HG02852 (cell line): ENCODE measurements around the gene SEMA5A.

Source experiments
- ATAC-seq: cut with Tn5 transposase; IDR thresholded peaks from one replicate; pipeline ENCODE4 v1.9.1; 2021; ENCODE audit warnings: mild to moderate bottlenecking, moderate library complexity; ENCODE audit not compliant: unreplicated experiment

Gene SEMA5A

DNA sequence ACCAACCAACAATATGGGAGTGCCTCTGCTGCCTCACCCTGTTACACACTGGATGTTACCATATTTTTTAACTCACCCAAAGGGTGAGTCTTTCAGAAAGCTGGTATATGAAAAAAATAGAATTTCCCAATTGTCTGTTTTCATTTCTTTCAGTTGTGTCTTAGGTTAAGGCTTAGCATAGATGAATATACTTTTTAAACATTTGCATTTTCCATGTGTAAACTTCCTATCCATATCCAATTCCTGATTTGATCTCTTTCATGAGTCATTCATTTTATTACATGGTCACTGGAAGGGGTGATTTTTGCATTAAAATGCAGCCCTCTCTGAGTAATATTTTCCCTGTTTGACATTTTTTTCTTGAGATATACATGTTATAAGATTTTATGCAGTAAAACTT lies 406.5 kb downstream of the SEMA5A start:
- ATAC-seq: no peak

DNA sequence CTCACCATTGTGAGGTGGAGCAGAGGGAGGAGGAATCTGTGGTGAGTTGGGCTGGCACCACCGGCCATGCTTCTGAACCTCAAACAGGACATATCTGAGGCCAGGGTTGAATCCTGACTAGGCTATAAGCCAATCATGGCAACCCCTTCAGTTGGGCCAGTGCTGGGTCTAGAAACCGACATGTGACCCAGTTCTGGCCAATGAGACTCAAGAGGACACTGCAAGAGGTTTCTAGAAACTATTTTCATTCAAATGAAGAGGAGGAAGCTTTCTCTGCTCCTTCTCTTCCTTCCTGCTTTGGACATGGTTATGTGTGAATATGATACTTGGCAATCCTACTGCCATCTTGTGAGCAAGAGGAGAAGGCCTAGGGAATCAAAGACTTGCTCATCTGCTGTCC lies 417.7 kb downstream of the SEMA5A start:
- no peak for ATAC-seq

DNA sequence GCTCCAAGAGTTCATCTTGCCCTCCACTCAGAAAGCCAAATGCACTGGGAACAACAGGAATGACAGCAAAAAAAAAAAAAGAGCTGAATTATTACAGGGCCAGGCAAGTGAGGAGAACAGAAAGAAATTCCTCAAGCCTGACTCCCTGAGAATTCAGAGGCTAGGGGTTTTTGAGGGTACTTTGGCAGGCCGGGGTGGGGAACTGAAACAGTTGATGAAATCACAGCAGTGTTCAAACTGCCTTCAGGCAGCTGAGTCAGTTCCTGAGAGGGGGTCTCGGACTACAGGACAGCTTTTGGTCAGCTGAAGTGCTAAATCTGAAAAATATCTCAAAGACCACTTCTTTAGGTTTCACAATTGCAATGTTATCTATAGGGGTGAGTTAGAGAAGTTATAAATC lies 419.4 kb downstream of the SEMA5A start:
- ATAC-seq: no peak

DNA sequence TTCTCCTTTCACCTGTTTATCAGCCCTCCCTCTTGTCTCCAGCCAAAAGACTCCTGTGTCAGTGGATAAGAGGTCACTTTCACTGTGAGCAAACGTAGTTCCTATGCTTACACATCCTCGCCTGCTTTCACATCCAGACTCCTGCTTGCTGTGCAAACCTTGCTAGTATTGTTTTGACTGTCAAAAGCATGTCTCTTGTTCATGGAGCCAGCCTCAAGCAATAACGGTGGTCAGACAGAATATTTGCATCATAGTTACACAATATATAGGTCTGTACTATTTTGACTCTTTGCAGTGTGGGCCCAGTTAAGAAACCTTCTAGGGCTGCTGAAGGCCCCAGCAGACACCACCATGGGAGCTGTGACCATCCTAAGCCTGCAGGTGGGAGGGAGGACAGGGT lies 420.0 kb downstream of the SEMA5A start:
- peak; percentile 91 for ATAC-seq

DNA sequence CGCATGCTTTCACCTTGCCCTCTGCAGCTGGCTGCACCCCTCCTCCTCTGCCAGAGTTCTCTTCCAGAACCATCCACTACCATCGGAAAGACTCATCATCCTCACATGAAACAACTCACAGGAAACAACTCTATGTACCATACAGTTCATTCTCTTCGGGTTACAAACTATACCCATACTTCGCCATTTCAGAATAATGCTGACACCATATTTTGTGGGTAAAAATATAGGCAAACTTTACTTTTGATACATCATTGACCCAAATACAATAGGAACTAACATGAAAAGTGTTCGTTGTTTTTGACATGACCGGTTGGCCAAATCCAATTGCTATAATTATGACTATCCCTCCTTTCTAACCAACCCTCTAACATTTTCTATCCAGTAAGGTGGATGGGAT lies 421.0 kb downstream of the SEMA5A start:
- no peak for ATAC-seq

DNA sequence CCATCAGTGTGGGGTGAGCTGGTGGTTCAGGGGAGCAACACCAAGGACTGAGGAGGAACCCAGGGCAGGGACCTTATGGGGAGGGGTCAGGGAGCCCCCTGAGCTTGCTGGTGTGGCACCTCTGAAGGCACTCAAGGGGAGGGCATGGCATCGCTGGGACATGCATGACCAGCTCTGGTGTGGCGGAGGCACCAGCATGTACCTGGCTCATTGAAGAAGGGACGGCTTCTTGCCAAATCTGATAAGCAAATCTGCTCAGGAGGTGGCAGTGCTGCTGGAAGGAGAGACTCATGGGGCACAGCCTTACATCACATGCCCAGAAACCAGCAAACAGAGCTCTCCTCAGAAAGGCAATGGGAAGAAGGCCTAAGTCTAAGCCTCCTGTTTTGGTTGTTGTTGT lies 421.8 kb downstream of the SEMA5A start:
- ATAC-seq: no peak

DNA sequence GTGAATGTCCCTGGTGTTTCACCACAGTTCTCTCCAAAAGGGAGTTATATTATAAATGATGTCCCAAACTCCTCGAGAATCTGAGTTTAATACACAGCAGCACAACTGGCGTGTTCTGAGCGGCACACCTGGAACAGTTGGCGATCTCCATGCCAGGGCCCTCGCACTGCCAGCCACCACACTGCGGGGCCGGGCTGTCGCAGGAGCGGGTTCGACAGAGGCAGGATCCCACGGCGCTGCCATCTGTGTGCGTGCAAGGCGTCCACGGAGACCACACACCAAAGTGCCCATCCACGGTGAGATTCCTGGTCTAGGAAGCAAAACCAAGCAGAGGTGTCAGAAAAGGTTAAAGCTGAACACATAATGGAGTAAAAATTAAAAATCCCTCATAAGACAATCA lies 423.3 kb downstream of the SEMA5A start:
- no peak for ATAC-seq

DNA sequence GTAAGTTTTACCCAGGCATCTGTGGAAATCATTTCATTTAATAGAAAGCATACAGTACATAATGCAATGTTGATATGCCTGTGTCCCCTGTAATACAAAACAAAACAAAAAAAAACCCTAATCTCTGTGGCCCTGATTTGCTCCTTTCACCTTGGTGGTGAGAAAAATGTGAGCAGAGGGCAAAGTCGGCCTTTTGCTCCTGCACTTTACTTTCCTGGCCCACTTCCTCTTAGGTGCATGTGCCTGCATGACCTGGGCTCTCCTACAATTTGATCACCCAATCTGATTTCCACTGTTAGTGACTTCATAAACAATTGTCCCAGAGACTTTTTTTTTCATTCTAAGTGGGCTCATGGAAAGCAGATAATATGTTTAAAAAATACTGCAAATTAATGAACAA lies 424.3 kb downstream of the SEMA5A start:
- ATAC-seq: no peak

DNA sequence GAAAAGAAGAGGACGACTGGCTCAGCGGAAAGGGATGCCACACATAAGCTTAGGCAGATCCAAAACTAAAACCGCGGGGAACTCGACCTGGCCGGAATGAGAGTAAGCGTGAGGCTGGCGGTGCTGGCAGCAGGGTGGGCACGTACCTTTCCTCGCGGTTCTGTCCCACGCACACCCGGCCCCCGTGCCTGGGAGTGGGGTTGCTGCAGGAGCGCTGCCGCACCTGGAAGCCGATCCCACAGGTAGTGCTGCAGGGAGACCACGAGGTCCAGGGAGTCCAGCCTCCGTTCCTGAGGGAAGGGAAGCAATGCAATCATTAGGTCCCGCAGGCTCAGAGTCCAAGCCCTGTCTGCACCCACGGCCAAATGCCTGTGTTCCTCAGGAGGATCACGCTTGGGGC lies 427.0 kb downstream of the SEMA5A start:
- no peak for ATAC-seq

DNA sequence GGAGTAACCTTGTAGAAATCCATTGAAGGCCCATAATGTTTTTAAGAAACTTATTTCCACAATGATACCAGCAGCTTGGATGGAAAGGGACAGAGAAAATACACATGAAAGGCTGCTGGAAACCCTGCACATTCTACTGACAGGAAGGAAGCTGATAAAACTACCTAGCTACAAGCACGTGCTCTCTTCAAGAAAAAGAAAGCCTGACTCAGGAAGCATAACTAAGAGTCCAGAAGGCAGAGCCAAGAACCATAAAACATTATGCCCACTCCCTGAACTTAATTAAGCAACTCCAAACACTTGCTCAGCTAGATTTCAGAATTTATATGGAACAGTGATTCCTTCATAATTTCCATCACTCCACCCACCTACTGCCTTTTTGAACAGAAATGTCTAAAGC lies 430.8 kb downstream of the SEMA5A start:
- no peak for ATAC-seq

DNA sequence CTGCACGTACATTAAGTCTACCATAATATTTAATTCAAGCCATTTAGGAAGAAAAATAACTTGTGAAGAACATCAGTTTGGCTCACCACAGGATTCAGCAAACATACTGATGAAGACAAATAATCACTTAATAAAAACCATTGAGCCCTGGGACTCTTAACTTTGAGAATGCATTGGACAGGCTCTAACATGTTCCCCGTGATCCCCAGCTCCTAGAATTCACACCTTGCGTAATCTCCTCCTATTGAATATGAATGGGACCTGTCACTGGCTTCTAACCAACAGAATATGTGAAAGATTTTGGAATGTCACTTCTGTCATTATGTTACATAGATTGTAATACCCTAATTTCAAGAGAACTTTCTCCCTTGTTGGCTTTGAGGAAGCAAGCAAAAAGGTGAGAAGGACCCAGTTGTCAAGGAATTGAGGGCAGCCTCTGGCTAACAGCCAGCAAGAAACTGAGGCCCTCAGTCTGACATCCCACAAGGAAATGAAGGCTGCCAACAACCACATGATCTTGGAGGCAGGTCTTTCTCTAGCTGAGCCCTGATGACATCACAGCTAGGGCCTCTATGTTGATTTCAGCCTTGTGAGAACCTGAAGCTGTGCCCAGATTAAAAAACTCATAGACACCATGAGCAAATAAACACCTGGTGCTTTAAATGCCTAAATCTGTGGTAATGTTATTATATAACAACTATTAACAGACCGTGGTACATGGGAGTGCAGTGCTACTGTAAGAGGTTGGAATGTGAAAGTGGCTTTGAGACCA lies 433.2 kb downstream of the SEMA5A start:
- no peak for ATAC-seq

DNA sequence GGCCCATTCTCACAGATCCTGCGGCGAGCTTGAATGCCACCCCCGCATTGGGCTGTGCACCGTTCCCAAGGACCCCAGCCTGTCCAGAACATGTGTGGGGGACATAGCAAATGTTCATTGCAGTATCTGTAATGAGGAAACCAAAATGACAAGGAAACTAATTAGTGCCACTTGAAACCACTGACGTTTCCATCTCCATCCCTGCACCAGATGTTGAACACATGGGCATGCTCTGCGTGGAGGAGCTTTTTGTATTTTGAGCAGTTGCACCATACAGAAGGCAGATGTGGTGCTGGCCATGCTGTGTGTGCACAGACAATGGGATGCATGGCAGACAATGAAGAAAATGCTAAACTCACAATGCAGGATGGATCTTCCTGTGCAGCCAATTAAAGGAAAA lies 437.7 kb downstream of the SEMA5A start:
- no peak for ATAC-seq

DNA sequence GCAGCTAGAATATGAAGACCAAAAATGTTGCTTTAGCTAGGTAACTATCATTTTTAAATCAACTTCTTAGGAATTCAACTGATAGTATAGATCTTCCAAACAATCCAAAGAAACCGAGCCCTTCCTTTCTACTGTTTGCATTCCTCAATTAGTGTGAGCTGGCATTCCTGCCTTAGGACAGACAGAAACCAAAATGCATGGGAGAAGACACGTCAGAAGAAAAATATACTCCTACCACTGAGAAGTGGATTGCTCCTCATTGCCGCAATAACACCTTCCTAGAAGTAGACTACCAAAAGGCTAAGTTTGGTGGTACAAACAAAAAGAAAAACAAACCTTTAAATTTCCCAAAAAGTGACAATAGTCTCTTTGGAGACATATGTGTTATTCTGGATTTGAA lies 440.0 kb downstream of the SEMA5A start:
- ATAC-seq: no peak

DNA sequence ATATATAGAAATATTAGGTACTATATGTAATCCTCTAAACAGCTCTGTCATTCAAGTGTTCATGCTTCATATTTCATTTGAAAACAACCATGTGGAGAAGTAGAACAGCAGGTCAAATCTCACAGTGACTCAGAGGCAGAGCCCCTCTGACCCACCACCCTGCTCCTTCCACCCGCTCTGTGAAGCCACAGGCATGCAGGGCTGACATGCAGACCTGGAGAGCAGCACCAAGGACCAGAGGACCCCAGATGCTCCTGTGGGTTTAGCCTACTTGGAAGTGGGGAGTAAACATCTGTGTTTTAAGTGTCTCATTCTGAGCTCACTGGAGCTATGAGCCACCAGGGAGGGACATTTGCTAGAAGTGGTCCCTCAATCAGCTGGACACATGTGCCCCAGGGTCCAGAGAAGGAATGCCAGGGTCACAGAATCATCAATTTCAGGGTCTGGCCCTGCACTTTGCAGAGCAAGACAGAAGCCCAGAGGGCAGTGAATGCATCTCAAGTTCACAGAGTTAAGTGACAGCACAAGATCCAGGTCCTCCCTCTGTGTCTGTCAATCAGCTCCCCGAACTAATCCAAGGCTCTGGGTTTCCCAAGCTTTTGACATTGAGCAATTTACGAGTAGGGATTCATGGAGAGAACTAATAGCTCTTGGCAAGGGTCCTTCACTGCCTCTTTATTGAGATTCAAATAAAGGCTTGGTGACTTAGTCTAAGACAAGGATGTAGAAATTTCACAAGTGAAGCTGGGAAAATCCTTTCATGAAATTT lies 441.1 kb downstream of the SEMA5A start:
- ATAC-seq: no peak

DNA sequence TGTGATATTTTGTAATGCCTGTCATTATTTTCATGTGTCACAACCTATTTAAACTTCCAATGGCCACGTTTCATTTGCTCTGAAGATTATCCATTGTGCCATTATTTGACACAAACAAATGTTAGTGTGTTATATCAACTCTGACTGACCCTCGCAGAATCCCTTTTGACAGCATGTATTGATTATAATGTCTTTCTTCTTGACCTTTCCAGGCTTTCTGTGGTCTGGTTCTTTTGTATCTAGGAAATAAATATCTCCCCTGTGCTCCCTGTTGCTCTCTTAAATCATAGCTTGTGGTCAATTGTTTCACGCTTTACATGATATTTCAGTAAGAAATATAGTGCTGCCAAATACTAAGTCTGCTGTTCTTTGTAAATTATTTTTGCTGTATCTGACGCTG lies 442.6 kb downstream of the SEMA5A start:
- ATAC-seq: no peak

DNA sequence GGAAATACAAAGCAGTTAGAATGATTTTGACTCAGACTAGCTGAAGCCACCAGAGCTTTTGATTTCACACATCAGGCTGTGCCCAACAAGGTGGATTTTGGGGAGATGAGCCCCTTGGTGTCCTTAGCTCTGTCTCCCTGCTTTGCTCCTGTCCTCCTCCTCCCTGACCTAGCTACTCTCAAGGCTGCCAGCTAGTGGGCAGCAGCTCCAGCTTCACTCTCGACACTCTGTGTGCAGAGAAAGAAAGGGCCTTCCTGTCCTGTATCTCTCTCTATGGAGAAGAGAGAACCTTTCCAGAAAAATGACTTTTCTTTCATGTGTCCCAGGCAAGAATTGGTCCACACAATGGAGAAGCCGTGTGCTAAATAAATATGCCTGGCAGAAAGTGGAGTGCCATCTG lies 446.2 kb downstream of the SEMA5A start:
- ATAC-seq: no peak

DNA sequence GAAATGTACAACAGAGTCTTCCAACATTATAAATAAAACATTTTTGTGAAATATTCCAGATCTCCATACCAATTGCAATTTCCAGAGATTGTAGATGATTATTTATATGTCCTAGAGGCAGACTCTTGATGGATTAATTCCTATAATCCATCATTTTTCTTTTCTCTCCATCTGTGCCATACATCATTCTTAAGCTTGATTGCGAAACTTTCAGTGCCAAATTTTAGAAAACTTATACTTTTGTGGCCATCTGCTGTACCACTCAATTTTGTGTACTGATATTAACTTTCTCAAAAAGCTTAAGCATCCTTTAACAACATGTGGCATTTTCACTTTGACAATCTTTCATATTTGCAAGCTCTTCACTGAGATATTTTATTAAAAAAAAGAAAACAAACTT lies 446.9 kb downstream of the SEMA5A start:
- no peak for ATAC-seq

DNA sequence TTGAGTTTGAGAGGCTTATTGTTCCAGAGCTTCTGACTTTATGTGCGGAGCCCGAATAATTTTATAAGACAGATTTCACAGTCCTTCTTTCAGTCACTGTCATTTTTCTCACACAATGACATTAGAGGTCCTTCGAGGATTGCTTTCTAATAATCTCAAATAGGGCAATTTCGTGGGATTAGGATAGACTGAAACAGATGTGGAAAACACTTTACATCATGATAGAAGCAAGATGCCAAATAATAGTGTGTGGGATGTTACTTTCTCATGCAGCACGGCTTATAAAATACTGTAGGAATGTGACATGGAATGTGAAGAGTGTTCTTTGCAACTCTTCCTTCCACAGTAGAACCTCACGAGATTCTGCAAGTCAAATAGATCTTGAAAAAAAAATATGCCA lies 451.3 kb downstream of the SEMA5A start:
- ATAC-seq: no peak

DNA sequence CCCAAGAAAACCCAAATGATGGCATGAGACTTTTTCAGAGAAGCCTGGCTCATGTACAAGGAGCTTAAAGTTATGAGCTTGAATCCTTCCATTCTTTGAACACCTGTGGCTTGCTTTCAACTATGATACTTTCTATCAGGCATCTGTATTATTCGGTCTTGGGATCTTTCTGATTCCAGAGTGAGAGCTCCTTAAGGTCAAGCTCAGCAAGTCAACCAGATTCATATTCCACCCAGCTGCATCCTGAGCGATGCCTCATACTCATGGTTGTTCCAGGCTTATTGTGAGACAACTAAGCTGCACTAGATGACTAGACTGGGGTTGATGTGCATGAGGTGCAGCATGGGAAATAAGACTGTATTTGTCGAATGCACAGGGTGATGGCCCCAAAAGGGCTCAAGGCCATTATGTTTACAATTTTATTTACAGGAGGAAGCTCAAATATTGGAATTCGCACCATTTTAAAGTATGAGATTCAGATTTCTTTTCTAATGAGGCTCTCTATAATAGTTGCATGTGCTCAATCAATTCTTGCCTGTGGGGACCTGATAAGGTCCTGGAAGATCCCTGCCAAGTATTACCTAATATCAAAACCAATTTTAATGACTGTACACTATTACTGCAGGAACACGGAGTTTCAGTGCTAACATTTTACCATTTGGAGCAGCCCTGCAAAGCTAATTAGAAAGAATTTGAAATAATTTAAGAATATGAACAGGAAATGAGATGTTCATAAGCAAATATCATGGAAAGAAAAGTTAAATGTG lies 453.8 kb downstream of the SEMA5A start:
- no peak for ATAC-seq

DNA sequence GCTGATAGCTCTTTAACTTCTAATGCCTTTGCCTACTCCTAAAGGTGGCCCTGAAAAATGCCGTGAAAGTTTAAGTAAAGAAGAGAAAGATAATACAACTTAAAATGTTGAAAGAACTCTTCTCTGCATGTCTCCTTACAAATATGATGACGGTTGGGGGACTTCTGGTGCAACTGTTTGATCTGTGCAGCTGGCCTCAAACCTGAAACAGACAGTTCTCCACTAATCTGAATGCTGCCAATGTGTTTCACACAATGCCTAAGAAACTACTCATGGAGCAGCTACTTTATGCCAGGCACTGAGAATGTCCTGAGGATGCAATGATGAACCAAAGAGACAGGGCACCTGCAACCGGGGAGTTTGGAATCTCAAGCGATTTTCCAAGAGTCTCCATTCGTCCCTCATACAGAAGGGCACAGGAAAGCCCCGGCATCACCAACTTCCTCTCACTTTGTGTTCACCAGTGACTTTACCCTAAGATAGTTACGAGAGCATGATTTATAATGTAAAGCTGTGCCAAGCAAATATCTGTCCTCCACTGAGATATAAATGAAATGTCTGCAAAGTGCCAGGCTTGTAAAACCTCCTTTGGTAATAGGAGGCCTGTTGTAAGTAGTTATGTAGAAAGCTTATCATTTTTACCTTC lies 455.4 kb downstream of the SEMA5A start:
- no peak for ATAC-seq

DNA sequence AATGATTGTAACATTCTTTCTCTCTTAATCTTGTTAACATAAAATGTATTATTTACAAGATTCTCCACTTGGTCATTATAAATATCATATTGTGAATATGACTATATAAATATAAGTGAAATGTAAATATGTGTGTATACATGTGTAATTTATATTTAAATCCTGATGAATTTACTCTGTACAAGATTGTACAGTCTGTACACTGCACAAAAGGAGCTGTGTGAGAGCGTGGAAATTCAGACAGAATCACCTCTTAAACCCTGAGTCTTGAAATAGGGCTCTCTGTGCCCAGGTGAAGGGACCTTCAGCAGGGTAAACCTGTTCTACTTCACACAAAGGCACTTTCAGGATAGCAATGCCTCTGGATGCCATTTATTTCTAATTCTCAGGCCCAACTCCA lies 456.0 kb downstream of the SEMA5A start:
- no peak for ATAC-seq
